GM19238 (cell line): Measurements from ENCODE around the gene PUS10.
"Not testable (repeated sequence)": the region's sequence is repeated elsewhere in the genome, so short reads cannot be mapped to it uniquely, and the experiment has no call there.

Experiments
- DNase-seq: peaks from one replicate; pipeline ENCODE4 v3.0.0; 2011; ENCODE audit warnings: low spot score; ENCODE audit not compliant: insufficient read length

PUS10 gene

DNA sequence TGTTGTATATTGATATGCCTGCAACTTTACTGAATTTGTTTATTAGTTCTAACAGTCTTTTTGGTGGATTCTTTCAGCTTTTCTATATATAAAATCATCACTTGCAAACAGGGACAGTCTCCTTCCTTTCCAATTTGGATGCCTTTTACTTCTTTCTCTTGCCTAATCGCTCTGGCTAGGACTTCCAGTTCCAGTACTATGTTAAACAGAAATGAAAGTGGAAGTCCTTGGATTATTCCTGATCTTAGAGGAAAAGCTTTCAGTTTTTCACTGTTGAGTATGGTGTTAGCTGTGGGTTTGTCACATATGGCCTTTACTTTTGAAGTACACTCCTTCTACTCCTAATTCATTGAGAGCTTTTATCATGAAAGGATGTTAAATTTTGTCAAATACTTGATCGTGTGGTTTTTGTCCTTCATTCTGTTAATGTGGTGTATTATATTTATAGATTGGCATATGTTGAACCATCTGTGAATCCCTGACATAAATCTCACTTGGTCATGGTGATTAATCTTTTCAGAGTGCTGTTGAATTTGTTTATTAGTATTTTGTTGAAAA is 83.8 kb downstream of the PUS10 start:
- no peak for DNase-seq

- DNase-seq = no peak
These were observed 85.1 kb downstream of the PUS10 start for GRCh38 chr2:60932954-60933353.

GRCh38 chr2:60932061-60932460 is 86.0 kb downstream of the PUS10 start:
- not testable (repeated sequence) for DNase-seq

- DNase-seq = no peak
These were observed 91.1 kb downstream of the PUS10 start for GRCh38 chr2:60926741-60927552.

DNA sequence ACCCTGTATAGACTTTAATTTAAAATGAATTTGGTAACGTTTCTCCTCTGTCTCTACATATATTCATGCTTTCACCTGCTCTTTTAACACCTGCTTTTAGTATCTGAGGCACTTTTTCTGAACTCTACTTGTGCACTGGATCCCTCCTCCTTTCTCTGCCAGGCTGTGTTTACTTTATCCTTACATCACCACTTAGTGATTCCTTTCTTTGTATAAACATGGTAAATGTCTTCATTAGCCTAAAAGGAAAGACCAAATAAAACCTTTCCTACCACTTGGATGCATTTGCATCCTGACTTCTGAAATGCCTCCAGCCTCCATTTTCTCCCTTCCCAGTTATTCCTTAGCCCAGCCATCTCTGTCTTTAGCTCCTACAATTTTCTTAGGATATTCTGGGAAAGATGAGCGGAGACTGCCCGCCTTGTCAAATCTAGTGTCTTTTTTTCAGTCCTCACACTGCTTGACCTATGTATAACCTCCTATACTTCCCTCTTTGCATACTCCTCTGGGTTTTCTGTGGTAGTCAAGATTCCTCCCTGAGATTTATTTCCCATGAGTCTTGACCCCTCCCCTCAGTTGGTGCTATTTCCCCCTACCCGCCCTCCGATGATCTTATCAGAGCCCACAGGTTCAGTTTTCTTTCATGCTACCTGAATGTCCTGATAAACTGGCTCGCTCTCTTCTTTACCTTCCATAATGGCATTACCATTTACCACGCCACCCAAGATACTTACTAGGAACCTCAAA is 91.9 kb downstream of the PUS10 start:
- no peak for DNase-seq

DNA sequence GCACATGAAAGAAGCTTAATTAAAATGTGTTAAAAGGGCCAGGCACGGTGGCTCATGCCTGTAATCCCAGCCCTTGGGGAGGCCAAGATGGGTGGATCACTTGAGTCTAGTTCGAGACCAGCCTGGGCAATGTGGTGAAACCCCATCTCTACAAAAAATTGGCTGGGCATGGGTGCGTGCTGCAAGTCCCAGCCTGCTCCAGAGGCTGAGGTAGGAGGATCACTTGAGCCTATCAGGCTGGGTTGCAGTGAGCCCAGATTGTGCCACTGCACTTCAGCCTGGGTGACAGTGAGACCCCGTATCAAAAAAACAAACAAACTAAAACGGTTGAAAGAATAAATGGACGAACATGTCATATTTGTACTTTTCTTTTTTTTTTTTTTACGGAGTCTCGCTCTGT is 110.7 kb downstream of the PUS10 start:
- no peak for DNase-seq

DNA sequence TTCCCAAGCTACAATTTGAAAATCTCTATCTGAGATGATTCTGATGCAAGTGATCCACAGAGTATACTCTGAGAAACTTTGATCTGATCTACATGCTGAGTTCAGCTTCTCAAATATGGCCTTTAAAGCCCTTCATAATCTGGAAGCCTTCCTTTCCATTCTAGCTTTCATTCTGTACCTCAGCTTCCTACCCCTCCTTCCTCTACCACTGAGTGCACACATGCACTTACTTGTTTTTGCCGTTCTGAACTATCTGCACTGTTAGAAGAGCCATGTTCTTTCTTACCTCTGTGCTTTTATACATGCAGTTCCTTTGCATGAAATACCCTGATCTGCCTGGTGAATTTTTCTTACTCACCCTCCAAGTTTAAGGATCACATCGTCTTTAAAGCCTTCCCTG is 111.7 kb downstream of the PUS10 start:
- no peak for DNase-seq

- DNase-seq = not testable (repeated sequence)
These were observed 112.2 kb downstream of the PUS10 start for GRCh38 chr2:60905867-60906266.

DNA sequence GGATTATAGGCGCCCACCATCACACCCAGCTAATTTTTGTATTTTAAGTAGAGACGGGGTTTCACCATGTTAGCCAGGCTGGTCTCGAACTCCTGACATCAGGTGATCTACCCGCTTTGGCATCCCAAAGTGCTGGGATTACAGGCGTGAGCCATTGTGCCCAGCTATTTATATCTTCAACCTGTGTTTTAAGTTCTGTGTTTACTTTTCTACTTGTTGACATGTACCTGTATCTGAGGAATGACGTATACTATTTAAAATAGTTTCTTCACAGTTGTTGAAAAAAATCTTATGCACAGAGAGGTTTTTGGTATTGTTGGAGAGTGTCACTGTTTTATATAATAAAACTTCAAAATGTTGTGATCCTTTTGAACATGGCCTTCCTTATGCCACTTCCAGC is 116.8 kb downstream of the PUS10 start:
- not testable (repeated sequence) for DNase-seq

DNA sequence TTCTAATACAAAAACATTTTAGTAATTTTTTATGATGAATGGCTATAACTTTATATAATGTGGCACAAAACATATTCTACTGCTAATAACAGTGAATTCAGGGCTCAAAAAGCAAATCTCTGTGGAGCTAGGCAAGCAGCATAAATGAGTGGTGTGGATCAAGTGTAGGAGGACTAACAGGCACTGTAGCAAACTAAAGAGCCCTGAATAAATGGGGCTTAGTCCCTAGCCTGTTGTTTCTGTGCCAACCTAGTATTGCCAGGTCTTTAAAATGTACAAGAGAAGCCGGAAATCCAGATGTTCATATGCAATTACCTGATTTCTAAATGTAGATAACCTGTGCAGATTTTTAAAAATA is 118.2 kb downstream of the PUS10 start:
- DNase-seq = no peak

- DNase-seq = no peak
These were observed 118.7 kb downstream of the PUS10 start for GRCh38 chr2:60899230-60899891.

DNA sequence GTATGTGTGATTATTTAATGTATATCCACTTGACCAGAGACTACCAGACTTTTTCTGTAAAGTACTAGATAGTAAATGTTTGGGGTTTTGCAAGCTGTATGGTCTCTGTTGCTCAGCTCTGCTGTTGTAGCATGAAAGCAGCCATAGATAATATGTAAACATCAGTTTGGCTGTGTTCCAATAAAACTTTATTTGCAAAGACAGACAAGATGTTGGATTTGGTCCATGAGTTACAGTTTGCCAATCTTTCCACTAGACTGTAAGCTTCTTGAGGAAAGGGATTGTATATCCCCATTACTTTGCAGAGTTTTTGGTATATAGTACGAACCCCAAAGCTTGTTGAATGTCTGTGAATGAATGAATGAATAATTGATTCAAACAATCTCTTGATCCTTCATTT is 119.5 kb downstream of the PUS10 start:
- DNase-seq = no peak
